GM18858 (cell line): ENCODE data around the gene ELOVL7.
"Not testable (repeated sequence)": the region's sequence is repeated elsewhere in the genome, so short reads cannot be mapped to it uniquely, and the experiment has no call there.

Experiments used
- ATAC-seq: cut with Tn5 transposase; IDR thresholded peaks from one replicate; pipeline ENCODE4 v1.9.1; 2021; ENCODE audit not compliant: unreplicated experiment

ELOVL7 gene

GRCh38 chr5:60797482-60798153 is 46.5 kb downstream of the ELOVL7 start:
- no peak for ATAC-seq

- ATAC-seq: not testable (repeated sequence)
Measured at GRCh38 chr5:60795424-60795950, 48.6 kb downstream of the ELOVL7 start.

GRCh38 chr5:60794691-60795090 is 49.4 kb downstream of the ELOVL7 start:
- no peak for ATAC-seq

GRCh38 chr5:60792438-60792837 is 51.6 kb downstream of the ELOVL7 start:
- no peak for ATAC-seq

GRCh38 chr5:60789551-60789950 is 54.5 kb downstream of the ELOVL7 start:
- no peak for ATAC-seq

- no peak for ATAC-seq
Measured at GRCh38 chr5:60788863-60789513, 55.1 kb downstream of the ELOVL7 start.

GRCh38 chr5:60779466-60779865 is 64.6 kb downstream of the ELOVL7 start:
- ATAC-seq: no peak

- no peak for ATAC-seq
Measured at GRCh38 chr5:60776343-60776742, 67.7 kb downstream of the ELOVL7 start.

- ATAC-seq: no peak
Measured at GRCh38 chr5:60765019-60765709, 78.9 kb downstream of the ELOVL7 start.

GRCh38 chr5:60763061-60763460 is 81.0 kb downstream of the ELOVL7 start:
- ATAC-seq: no peak

GRCh38 chr5:60754495-60754894 is 89.6 kb downstream of the ELOVL7 start:
- no peak for ATAC-seq

GRCh38 chr5:60744682-60745081 is 99.4 kb downstream of the ELOVL7 start:
- ATAC-seq: no peak

GRCh38 chr5:60743511-60744314 is 100.4 kb downstream of the ELOVL7 start:
- no peak for ATAC-seq

GRCh38 chr5:60740322-60740721 is 103.7 kb downstream of the ELOVL7 start:
- ATAC-seq: no peak

GRCh38 chr5:60738933-60739332 is 105.1 kb downstream of the ELOVL7 start:
- ATAC-seq: no peak

- ATAC-seq: no peak
Measured at GRCh38 chr5:60738461-60738860, 105.6 kb downstream of the ELOVL7 start.

GRCh38 chr5:60730858-60731257 is 113.2 kb downstream of the ELOVL7 start:
- ATAC-seq: not testable (repeated sequence)

GRCh38 chr5:60727033-60727679 is 116.9 kb downstream of the ELOVL7 start:
- no peak for ATAC-seq

- ATAC-seq: no peak
Measured at GRCh38 chr5:60724126-60724525, 119.9 kb downstream of the ELOVL7 start.

GRCh38 chr5:60722416-60722815 is 121.7 kb downstream of the ELOVL7 start:
- no peak for ATAC-seq

GRCh38 chr5:60719329-60719728 is 124.7 kb downstream of the ELOVL7 start:
- ATAC-seq: no peak
